Stimulated activated CD8-positive, alpha-beta memory T cell treated with anti-CD3 and anti-CD28 coated beads, Interleukin-4, amount 100 ng/mL, for 48 hours (primary cell): ENCODE results near the gene EPB41L4B.
"Not testable (repeated sequence)": the region's sequence is repeated elsewhere in the genome, so short reads cannot be mapped to it uniquely, and the experiment has no call there.

Source experiments
- DNase-seq: peaks from one replicate; pipeline ENCODE4 v3.0.0-alpha.2; 2020

The EPB41L4B gene

GRCh38 chr9:109150925-109151545 lies 169.8 kb downstream of the EPB41L4B start:
- no peak for DNase-seq

GRCh38 chr9:109149722-109150121 lies 171.1 kb downstream of the EPB41L4B start:
- DNase-seq, result no peak

- no peak for DNase-seq
Measured at GRCh38 chr9:109149089-109149488, 171.8 kb downstream of the EPB41L4B start.

GRCh38 chr9:109145051-109145450 lies 175.8 kb downstream of the EPB41L4B start:
- DNase-seq, result no peak

GRCh38 chr9:109143881-109144562 lies 176.8 kb downstream of the EPB41L4B start:
- DNase-seq, result no peak

- no peak for DNase-seq
Measured at GRCh38 chr9:109141375-109141774, 179.5 kb downstream of the EPB41L4B start.

GRCh38 chr9:109139851-109140250 lies 181.0 kb downstream of the EPB41L4B start:
- DNase-seq, result no peak

GRCh38 chr9:109138421-109138820 lies 182.4 kb downstream of the EPB41L4B start:
- DNase-seq, result no peak

- DNase-seq, result no peak
Measured at GRCh38 chr9:109134167-109134578, 186.7 kb downstream of the EPB41L4B start.

GRCh38 chr9:109133533-109133932 lies 187.3 kb downstream of the EPB41L4B start:
- no peak for DNase-seq

- DNase-seq, result no peak
Measured at GRCh38 chr9:109132567-109133021, 188.3 kb downstream of the EPB41L4B start.

- DNase-seq, result no peak
Measured at GRCh38 chr9:109129470-109130197, 191.2 kb downstream of the EPB41L4B start.

GRCh38 chr9:109126671-109127070 lies 194.2 kb downstream of the EPB41L4B start:
- DNase-seq, result not testable (repeated sequence)

- no peak for DNase-seq
Measured at GRCh38 chr9:109124121-109124520, 196.7 kb downstream of the EPB41L4B start.

GRCh38 chr9:109122726-109123621 lies 197.9 kb downstream of the EPB41L4B start:
- DNase-seq, result no peak
